NCI-H1105 (cell line): ENCODE data around the gene DLGAP4.
"Not testable (repeated sequence)": the region's sequence is repeated elsewhere in the genome, so short reads cannot be mapped to it uniquely, and the experiment has no call there.

Experiments
- DNase-seq: peaks from one replicate; lab custom pipeline; 2025; lab: John Stamatoyannopoulos, UW

DLGAP4 gene

GRCh38 chr20:36499723-36500501, 193.8 kb downstream of the DLGAP4 start:
- no peak for DNase-seq

GRCh38 chr20:36501367-36502006, 195.3 kb downstream of the DLGAP4 start:
- no peak for DNase-seq

GRCh38 chr20:36504295-36504694, 198.2 kb downstream of the DLGAP4 start:
- no peak for DNase-seq

- no peak for DNase-seq
These were observed 200.1 kb downstream of the DLGAP4 start for GRCh38 chr20:36506253-36506652.

GRCh38 chr20:36507746-36508145, 201.6 kb downstream of the DLGAP4 start:
- DNase-seq: no peak

GRCh38 chr20:36519012-36519719, 213.0 kb downstream of the DLGAP4 start:
- no peak for DNase-seq

GRCh38 chr20:36519944-36520343, 213.8 kb downstream of the DLGAP4 start:
- DNase-seq: no peak

- no peak for DNase-seq
These were observed 215.4 kb downstream of the DLGAP4 start for GRCh38 chr20:36521526-36521925.

GRCh38 chr20:36522412-36522811, 216.3 kb downstream of the DLGAP4 start:
- DNase-seq: not testable (repeated sequence)

- DNase-seq: no peak
These were observed 217.2 kb downstream of the DLGAP4 start for GRCh38 chr20:36523341-36523740.

- no peak for DNase-seq
These were observed 219.7 kb downstream of the DLGAP4 start for GRCh38 chr20:36525620-36526365.

- no peak for DNase-seq
These were observed 220.4 kb downstream of the DLGAP4 start for GRCh38 chr20:36526521-36527011.

- DNase-seq: no peak
These were observed 221.4 kb downstream of the DLGAP4 start for GRCh38 chr20:36527331-36528125.

GRCh38 chr20:36528176-36528874, 222.2 kb downstream of the DLGAP4 start:
- DNase-seq: no peak

GRCh38 chr20:36528875-36529417, 222.8 kb downstream of the DLGAP4 start:
- DNase-seq: no peak

- peak; percentile 12 for DNase-seq
These were observed 226.2 kb downstream of the DLGAP4 start for GRCh38 chr20:36532388-36532787.

GRCh38 chr20:36532822-36533221, 226.7 kb downstream of the DLGAP4 start:
- DNase-seq: no peak

GRCh38 chr20:36538026-36538722, 232.0 kb downstream of the DLGAP4 start:
- no peak for DNase-seq

- no peak for DNase-seq
These were observed 234.5 kb downstream of the DLGAP4 start for GRCh38 chr20:36540551-36541211.
